ENCODE results near the gene CIBAR2.

The CIBAR2 gene

DNA sequence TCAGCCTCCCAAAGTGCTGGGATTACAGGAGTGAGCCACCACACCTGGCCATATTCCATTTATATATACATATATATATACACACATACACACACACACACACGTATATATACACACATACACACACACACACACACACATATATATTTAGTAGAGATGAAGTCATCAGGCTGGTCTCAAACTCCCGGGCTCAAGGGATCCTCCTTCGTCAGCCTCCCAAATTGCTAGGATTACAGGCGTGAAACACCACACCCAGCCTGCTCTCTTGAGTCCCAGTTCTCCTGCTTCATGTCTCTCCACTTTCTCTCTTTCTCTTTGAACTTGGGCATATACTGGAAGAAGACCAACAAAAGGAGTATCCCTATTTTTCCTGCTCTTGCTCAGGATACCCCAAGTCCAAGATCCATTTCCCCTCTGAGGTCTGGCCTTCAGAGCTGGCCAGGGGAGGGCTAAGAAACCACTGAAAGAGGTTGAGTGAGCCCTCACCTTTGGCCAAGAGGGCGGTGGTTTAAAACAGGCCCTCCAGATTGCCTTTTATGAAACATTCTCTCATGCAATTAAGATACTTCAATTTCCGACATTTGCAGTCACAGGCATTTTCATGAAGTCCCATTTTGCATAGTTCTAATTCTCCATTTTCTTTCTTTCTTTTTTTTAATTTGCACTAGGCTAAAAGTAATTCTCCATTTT lies 37.9 kb downstream of the CIBAR2 start:
- H3K4me3 ChIP-seq (ENCODE audit: control insufficient read depth, low read depth, low read length): no peak overlapping the region
- no peak for TF ChIP-seq CTCF (IDR thresholded peaks at IDR 0.05; ENCODE audit: control insufficient read depth, insufficient read depth, low read depth, low read length, missing control alignments)
- no peak for DNase-seq (ENCODE audit: low read depth)

GRCh38 chr16:85072947-85073346 lies 39.3 kb downstream of the CIBAR2 start:
- H3K4me3 ChIP-seq (ENCODE audit: control insufficient read depth, low read depth, low read length): no peak overlapping the region
- TF ChIP-seq CTCF (IDR thresholded peaks at IDR 0.05; ENCODE audit: control insufficient read depth, insufficient read depth, low read depth, low read length, missing control alignments): no peak
- DNase-seq (ENCODE audit: low read depth): peak; percentile 49

DNA sequence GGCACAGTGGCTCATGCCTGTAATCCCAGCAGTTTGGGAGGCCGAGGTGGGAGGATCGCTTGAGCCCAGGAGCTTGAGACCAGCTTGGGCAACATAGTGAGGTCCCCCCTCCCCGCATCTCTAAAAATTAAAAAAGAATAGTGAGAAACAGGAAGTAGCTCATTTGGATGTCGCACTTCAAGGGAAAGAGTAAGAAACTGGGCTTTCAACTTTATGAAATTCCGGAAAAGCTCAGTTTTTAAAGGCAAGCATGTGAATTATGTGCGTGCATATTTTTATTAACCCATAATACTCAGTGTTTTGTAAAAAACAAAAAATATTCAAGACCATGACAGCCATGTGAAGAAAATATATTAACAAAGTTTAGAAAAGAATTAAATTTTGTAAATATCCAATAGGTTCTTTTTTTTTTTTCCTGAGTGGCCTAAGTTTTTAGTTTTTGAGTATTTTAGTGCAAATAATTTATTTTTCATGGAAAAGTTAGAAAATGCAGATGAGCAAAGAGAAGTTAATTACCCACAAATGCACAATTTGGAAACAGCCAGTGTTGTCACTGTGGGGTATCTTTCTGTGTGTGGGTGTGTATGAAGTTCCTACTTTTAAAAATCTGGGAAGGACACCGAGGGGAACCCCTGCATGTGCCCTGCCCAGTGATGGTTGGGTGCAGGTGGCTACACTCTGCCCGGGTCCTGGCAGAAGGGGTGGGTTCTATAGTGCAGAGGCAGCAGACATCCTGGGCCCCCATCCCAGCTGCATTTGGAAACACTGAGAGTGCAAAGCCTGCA lies 40.0 kb downstream of the CIBAR2 start:
- no peak for TF ChIP-seq CTCF (IDR thresholded peaks at IDR 0.05; ENCODE audit: control insufficient read depth, insufficient read depth, low read depth, low read length, missing control alignments)
- H3K4me3 ChIP-seq (ENCODE audit: control insufficient read depth, low read depth, low read length): no peak overlapping the region
- DNase-seq (ENCODE audit: low read depth): no peak

- DNase-seq (ENCODE audit: low read depth): no peak
- TF ChIP-seq CTCF (IDR thresholded peaks at IDR 0.05; ENCODE audit: control insufficient read depth, insufficient read depth, low read depth, low read length, missing control alignments): no peak
- no peak overlapping the region for H3K4me3 ChIP-seq (ENCODE audit: control insufficient read depth, low read depth, low read length)
Observed at GRCh38 chr16:85069171-85069570, 43.1 kb downstream of the CIBAR2 start.

- H3K4me3 ChIP-seq (ENCODE audit: control insufficient read depth, low read depth, low read length): no peak overlapping the region
- TF ChIP-seq CTCF (IDR thresholded peaks at IDR 0.05; ENCODE audit: control insufficient read depth, insufficient read depth, low read depth, low read length, missing control alignments): no peak
- no peak for DNase-seq (ENCODE audit: low read depth)
Observed at GRCh38 chr16:85068746-85069145, 43.5 kb downstream of the CIBAR2 start.

DNA sequence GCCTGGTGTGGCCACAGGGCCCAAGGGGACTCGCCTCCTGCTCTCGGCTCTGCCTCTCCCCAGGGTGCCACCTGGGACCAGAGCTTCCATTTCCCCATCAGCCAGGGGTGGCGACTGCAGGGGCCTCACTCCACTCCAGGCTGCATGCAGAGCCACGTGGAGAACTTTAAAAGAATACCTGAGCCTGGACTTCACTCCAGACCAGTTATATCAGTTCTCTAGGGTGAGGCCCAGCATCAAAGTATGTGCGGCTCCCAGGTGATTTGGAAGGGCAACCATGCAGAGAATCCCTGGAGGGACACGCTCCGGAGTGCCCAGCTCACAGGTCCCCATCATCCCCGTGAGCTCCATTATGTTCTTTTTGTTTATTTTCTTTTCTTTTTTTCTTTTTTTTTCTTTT lies 44.8 kb downstream of the CIBAR2 start:
- DNase-seq (ENCODE audit: low read depth): no peak
- no peak for TF ChIP-seq CTCF (IDR thresholded peaks at IDR 0.05; ENCODE audit: control insufficient read depth, insufficient read depth, low read depth, low read length, missing control alignments)
- no peak overlapping the region for H3K4me3 ChIP-seq (ENCODE audit: control insufficient read depth, low read depth, low read length)
